ENCODE data around the gene NEO1.
A peak's percentile ranks its signal among the peaks of the same experiment; 100 is the strongest.

Gene NEO1

GRCh38 chr15:73074241-73074640 is 22.0 kb downstream of the NEO1 start:
- no peak overlapping the region for H3K9ac ChIP-seq (ENCODE audit: low read length in 5 of 5)
- no peak overlapping the region for H3K27ac ChIP-seq (ENCODE audit: low read depth, low read length)
- H3K9me3 ChIP-seq (ENCODE audit: control insufficient read depth in 5 of 5, low read length in 5 of 5) = no peaks in the 10 kb centered on the region
- H3K27me3 ChIP-seq (ENCODE audit: control insufficient read depth in 5 of 5, insufficient read depth in 4 of 5, low read length in 5 of 5) = peaks cover 0 to 7% (median 0%) of the 10 kb centered on the region in 5 donors
- no peaks in the 10 kb centered on the region for H3K36me3 ChIP-seq (ENCODE audit: control insufficient read depth in 5 of 5, insufficient read depth in 5 of 5, low read length in 5 of 5)
- H3K4me1 ChIP-seq (ENCODE audit: control insufficient read depth in 5 of 5, insufficient read depth in 5 of 5, low read length in 5 of 5) = no peaks in the 10 kb centered on the region
- no peak overlapping the region for H3K4me3 ChIP-seq (ENCODE audit: low read depth in 1 of 5, low read length in 5 of 5)

- Histone ChIP-seq H3K4me3 (ENCODE audit: low read depth in 1 of 5, low read length in 5 of 5) (no peak overlapping the region), H3K36me3 (ENCODE audit: control insufficient read depth in 5 of 5, insufficient read depth in 5 of 5, low read length in 5 of 5) (no peaks in the 10 kb centered on the region), H3K9ac (ENCODE audit: low read length in 5 of 5) (no peak overlapping the region), H3K9me3 (ENCODE audit: control insufficient read depth in 5 of 5, low read length in 5 of 5) (no peaks in the 10 kb centered on the region), H3K27me3 (ENCODE audit: control insufficient read depth in 5 of 5, insufficient read depth in 4 of 5, low read length in 5 of 5) (peaks cover 0 to 7% (median 0%) of the 10 kb centered on the region in 5 donors), H3K27ac (ENCODE audit: low read depth, low read length) (no peak overlapping the region), H3K4me1 (ENCODE audit: control insufficient read depth in 5 of 5, insufficient read depth in 5 of 5, low read length in 5 of 5) (peaks cover 0 to 3% (median 0%) of the 10 kb centered on the region in 5 donors)
These were observed 23.0 kb downstream of the NEO1 start for GRCh38 chr15:73075160-73075859.

- H3K27me3 ChIP-seq (ENCODE audit: control insufficient read depth in 5 of 5, insufficient read depth in 4 of 5, low read length in 5 of 5) = peaks cover 0 to 4% (median 0%) of the 10 kb centered on the region in 5 donors
- H3K9me3 ChIP-seq (ENCODE audit: control insufficient read depth in 5 of 5, low read length in 5 of 5) = no peaks in the 10 kb centered on the region
- H3K4me1 ChIP-seq (ENCODE audit: control insufficient read depth in 5 of 5, insufficient read depth in 5 of 5, low read length in 5 of 5) = peaks cover 0 to 3% (median 0%) of the 10 kb centered on the region in 5 donors
- no peak overlapping the region for H3K4me3 ChIP-seq (ENCODE audit: low read depth in 1 of 5, low read length in 5 of 5)
- H3K36me3 ChIP-seq (ENCODE audit: control insufficient read depth in 5 of 5, insufficient read depth in 5 of 5, low read length in 5 of 5) = no peaks in the 10 kb centered on the region
- H3K27ac ChIP-seq (ENCODE audit: low read depth, low read length) = no peak overlapping the region
- no peak overlapping the region for H3K9ac ChIP-seq (ENCODE audit: low read length in 5 of 5)
These were observed 26.0 kb downstream of the NEO1 start for GRCh38 chr15:73078291-73078690.

GRCh38 chr15:73078722-73079121 is 26.5 kb downstream of the NEO1 start:
- Histone ChIP-seq H3K4me3 (ENCODE audit: low read depth in 1 of 5, low read length in 5 of 5) (no peak overlapping the region), H3K9ac (ENCODE audit: low read length in 5 of 5) (no peak overlapping the region), H3K27me3 (ENCODE audit: control insufficient read depth in 5 of 5, insufficient read depth in 4 of 5, low read length in 5 of 5) (peaks cover 0 to 4% (median 0%) of the 10 kb centered on the region in 5 donors), H3K27ac (ENCODE audit: low read depth, low read length) (no peak overlapping the region), H3K9me3 (ENCODE audit: control insufficient read depth in 5 of 5, low read length in 5 of 5) (no peaks in the 10 kb centered on the region), H3K4me1 (ENCODE audit: control insufficient read depth in 5 of 5, insufficient read depth in 5 of 5, low read length in 5 of 5) (peaks cover 0 to 3% (median 0%) of the 10 kb centered on the region in 5 donors), H3K36me3 (ENCODE audit: control insufficient read depth in 5 of 5, insufficient read depth in 5 of 5, low read length in 5 of 5) (no peaks in the 10 kb centered on the region)

GRCh38 chr15:73079565-73079964 is 27.3 kb downstream of the NEO1 start:
- no peak overlapping the region for H3K27ac ChIP-seq (ENCODE audit: low read depth, low read length)
- no peaks in the 10 kb centered on the region for H3K9me3 ChIP-seq (ENCODE audit: control insufficient read depth in 5 of 5, low read length in 5 of 5)
- H3K9ac ChIP-seq (ENCODE audit: low read length in 5 of 5) = no peak overlapping the region
- H3K36me3 ChIP-seq (ENCODE audit: control insufficient read depth in 5 of 5, insufficient read depth in 5 of 5, low read length in 5 of 5) = no peaks in the 10 kb centered on the region
- peaks cover 0 to 3% (median 0%) of the 10 kb centered on the region in 5 donors for H3K4me1 ChIP-seq (ENCODE audit: control insufficient read depth in 5 of 5, insufficient read depth in 5 of 5, low read length in 5 of 5)
- peaks cover 0 to 4% (median 0%) of the 10 kb centered on the region in 5 donors for H3K27me3 ChIP-seq (ENCODE audit: control insufficient read depth in 5 of 5, insufficient read depth in 4 of 5, low read length in 5 of 5)
- H3K4me3 ChIP-seq (ENCODE audit: low read depth in 1 of 5, low read length in 5 of 5) = no peak overlapping the region

- no peaks in the 10 kb centered on the region for H3K36me3 ChIP-seq (ENCODE audit: control insufficient read depth in 5 of 5, insufficient read depth in 5 of 5, low read length in 5 of 5)
- H3K4me3 ChIP-seq (ENCODE audit: low read depth in 1 of 5, low read length in 5 of 5) = no peak overlapping the region
- no peak overlapping the region for H3K27ac ChIP-seq (ENCODE audit: low read depth, low read length)
- no peaks in the 10 kb centered on the region for H3K9me3 ChIP-seq (ENCODE audit: control insufficient read depth in 5 of 5, low read length in 5 of 5)
- peaks cover 0 to 3% (median 0%) of the 10 kb centered on the region in 5 donors for H3K4me1 ChIP-seq (ENCODE audit: control insufficient read depth in 5 of 5, insufficient read depth in 5 of 5, low read length in 5 of 5)
- no peaks in the 10 kb centered on the region for H3K27me3 ChIP-seq (ENCODE audit: control insufficient read depth in 5 of 5, insufficient read depth in 4 of 5, low read length in 5 of 5)
- no peak overlapping the region for H3K9ac ChIP-seq (ENCODE audit: low read length in 5 of 5)
These were observed 29.2 kb downstream of the NEO1 start for GRCh38 chr15:73081321-73081958.

- H3K4me3 ChIP-seq (ENCODE audit: low read depth in 1 of 5, low read length in 5 of 5) = no peak overlapping the region
- no peaks in the 10 kb centered on the region for H3K36me3 ChIP-seq (ENCODE audit: control insufficient read depth in 5 of 5, insufficient read depth in 5 of 5, low read length in 5 of 5)
- H3K4me1 ChIP-seq (ENCODE audit: control insufficient read depth in 5 of 5, insufficient read depth in 5 of 5, low read length in 5 of 5) = peaks cover 0 to 3% (median 0%) of the 10 kb centered on the region in 5 donors
- no peaks in the 10 kb centered on the region for H3K27me3 ChIP-seq (ENCODE audit: control insufficient read depth in 5 of 5, insufficient read depth in 4 of 5, low read length in 5 of 5)
- no peaks in the 10 kb centered on the region for H3K9me3 ChIP-seq (ENCODE audit: control insufficient read depth in 5 of 5, low read length in 5 of 5)
- H3K27ac ChIP-seq (ENCODE audit: low read depth, low read length) = no peak overlapping the region
- H3K9ac ChIP-seq (ENCODE audit: low read length in 5 of 5) = peak overlapping the region in 1 of 5 donors; percentile 24
These were observed 30.5 kb downstream of the NEO1 start for GRCh38 chr15:73082812-73083211.

GRCh38 chr15:73087098-73087497 is 34.8 kb downstream of the NEO1 start:
- Histone ChIP-seq H3K9me3 (ENCODE audit: control insufficient read depth in 5 of 5, low read length in 5 of 5) (no peaks in the 10 kb centered on the region), H3K27ac (ENCODE audit: low read depth, low read length) (no peak overlapping the region), H3K4me3 (ENCODE audit: low read depth in 1 of 5, low read length in 5 of 5) (no peak overlapping the region), H3K27me3 (ENCODE audit: control insufficient read depth in 5 of 5, insufficient read depth in 4 of 5, low read length in 5 of 5) (no peaks in the 10 kb centered on the region), H3K9ac (ENCODE audit: low read length in 5 of 5) (no peak overlapping the region), H3K4me1 (ENCODE audit: control insufficient read depth in 5 of 5, insufficient read depth in 5 of 5, low read length in 5 of 5) (no peaks in the 10 kb centered on the region), H3K36me3 (ENCODE audit: control insufficient read depth in 5 of 5, insufficient read depth in 5 of 5, low read length in 5 of 5) (no peaks in the 10 kb centered on the region)

GRCh38 chr15:73105064-73105463 is 52.8 kb downstream of the NEO1 start:
- no peaks in the 10 kb centered on the region for H3K4me1 ChIP-seq (ENCODE audit: control insufficient read depth in 5 of 5, insufficient read depth in 5 of 5, low read length in 5 of 5)
- no peaks in the 10 kb centered on the region for H3K36me3 ChIP-seq (ENCODE audit: control insufficient read depth in 5 of 5, insufficient read depth in 5 of 5, low read length in 5 of 5)
- H3K9ac ChIP-seq (ENCODE audit: low read length in 5 of 5) = no peak overlapping the region
- no peaks in the 10 kb centered on the region for H3K9me3 ChIP-seq (ENCODE audit: control insufficient read depth in 5 of 5, low read length in 5 of 5)
- H3K4me3 ChIP-seq (ENCODE audit: low read depth in 1 of 5, low read length in 5 of 5) = no peak overlapping the region
- H3K27me3 ChIP-seq (ENCODE audit: control insufficient read depth in 5 of 5, insufficient read depth in 4 of 5, low read length in 5 of 5) = no peaks in the 10 kb centered on the region
- no peak overlapping the region for H3K27ac ChIP-seq (ENCODE audit: low read depth, low read length)

- Histone ChIP-seq H3K9ac (ENCODE audit: low read length in 5 of 5) (no peak overlapping the region), H3K4me3 (ENCODE audit: low read depth in 1 of 5, low read length in 5 of 5) (no peak overlapping the region), H3K4me1 (ENCODE audit: control insufficient read depth in 5 of 5, insufficient read depth in 5 of 5, low read length in 5 of 5) (peaks cover 0 to 8% (median 0%) of the 10 kb centered on the region in 5 donors)
These were observed 56.4 kb downstream of the NEO1 start for GRCh38 chr15:73108676-73109075.

More at GRCh38 chr15:73108676-73109075, 56.4 kb downstream of the NEO1 start:
- no peaks in the 10 kb centered on the region for H3K27me3 ChIP-seq (ENCODE audit: control insufficient read depth in 5 of 5, insufficient read depth in 4 of 5, low read length in 5 of 5)
- no peaks in the 10 kb centered on the region for H3K9me3 ChIP-seq (ENCODE audit: control insufficient read depth in 5 of 5, low read length in 5 of 5)
- H3K27ac ChIP-seq (ENCODE audit: low read depth, low read length) = no peak overlapping the region
- no peaks in the 10 kb centered on the region for H3K36me3 ChIP-seq (ENCODE audit: control insufficient read depth in 5 of 5, insufficient read depth in 5 of 5, low read length in 5 of 5)
